ENCODE data around the gene GRIK2. TPM values are rescaled to one million over a fixed set of nuclear protein-coding genes. Genes with fewer than 3 reads are reported as not detected.

Gene GRIK2
- total RNA-seq, 3 donors from 2014 or later (not counting 1 experiment from before 2014, with no cell fraction given), result not detected

- Histone ChIP-seq H3K36me3 (ENCODE audit: control insufficient read depth, insufficient read depth, low read length) (no peaks in the 10 kb centered on the region), H3K4me3 (ENCODE audit: low read length) (no peak overlapping the region), H3K27ac (ENCODE audit: low read length) (no peak overlapping the region), H3K4me1 (ENCODE audit: control insufficient read depth, insufficient read depth, low read length) (no peaks in the 10 kb centered on the region), H3K9me3 (ENCODE audit: control insufficient read depth, insufficient read depth, low read length) (no peaks in the 10 kb centered on the region), H3K27me3 (ENCODE audit: control insufficient read depth, insufficient read depth, low read length) (no peaks in the 10 kb centered on the region)
- no peak overlapping the region for H3K4me3 Mint-ChIP-seq
- no peaks in the 10 kb centered on the region for H3K36me3 Mint-ChIP-seq
- H3K4me1 Mint-ChIP-seq, result no peaks in the 10 kb centered on the region
- ATAC-seq (no peak), DNase-seq (no peak)
- no peaks in the 10 kb centered on the region for H3K27me3 Mint-ChIP-seq (ENCODE audit: low read depth in 2 of 2)
- no peak for TF ChIP-seq CTCF (IDR thresholded peaks at IDR 0.05)
- H3K27ac Mint-ChIP-seq, result no peak overlapping the region
- intact Hi-C loops (cut with micrococcal nuclease), result no loop called here
- H3K9me3 Mint-ChIP-seq, result peaks cover 5 to 17% of the 10 kb centered on the region in 2 donors
Measured at GRCh38 chr6:101747160-101747559, 353.7 kb downstream of the GRIK2 start.

- no peaks in the 10 kb centered on the region for H3K27me3 ChIP-seq (ENCODE audit: control insufficient read depth, insufficient read depth, low read length)
- Mint-ChIP-seq H3K27me3 (ENCODE audit: low read depth in 2 of 2) (no peaks in the 10 kb centered on the region), H3K4me1 (no peaks in the 10 kb centered on the region), H3K36me3 (no peaks in the 10 kb centered on the region), H3K27ac (no peak overlapping the region), H3K4me3 (no peak overlapping the region), H3K9me3 (peaks cover 5 to 15% of the 10 kb centered on the region in 2 donors)
- H3K4me3 ChIP-seq (ENCODE audit: low read length), result no peak overlapping the region
- ATAC-seq (no peak), DNase-seq (no peak)
- H3K9me3 ChIP-seq (ENCODE audit: control insufficient read depth, insufficient read depth, low read length), result no peaks in the 10 kb centered on the region
- no peak for TF ChIP-seq CTCF (IDR thresholded peaks at IDR 0.05)
- intact Hi-C loops (cut with micrococcal nuclease), result no loop called here
- H3K27ac ChIP-seq (ENCODE audit: low read length), result no peak overlapping the region
- 8% methylated on average over 1 of the region's 1 CpG for WGBS (ENCODE audit: insufficient coverage)
- H3K36me3 ChIP-seq (ENCODE audit: control insufficient read depth, insufficient read depth, low read length), result no peaks in the 10 kb centered on the region
- no peaks in the 10 kb centered on the region for H3K4me1 ChIP-seq (ENCODE audit: control insufficient read depth, insufficient read depth, low read length)
Measured at GRCh38 chr6:101747716-101748115, 354.2 kb downstream of the GRIK2 start.

GRCh38 chr6:101755931-101756330 is 362.4 kb downstream of the GRIK2 start:
- Mint-ChIP-seq H3K27me3 (ENCODE audit: low read depth in 2 of 2) (no peaks in the 10 kb centered on the region), H3K27ac (no peak overlapping the region), H3K9me3 (peaks cover 4% of the 10 kb centered on the region in 2 donors), H3K36me3 (no peaks in the 10 kb centered on the region), H3K4me1 (no peaks in the 10 kb centered on the region), H3K4me3 (no peak overlapping the region)
- H3K27me3 ChIP-seq (ENCODE audit: control insufficient read depth, insufficient read depth, low read length), result no peaks in the 10 kb centered on the region
- H3K9me3 ChIP-seq (ENCODE audit: control insufficient read depth, insufficient read depth, low read length), result no peaks in the 10 kb centered on the region
- no peak for ATAC-seq
- H3K4me3 ChIP-seq (ENCODE audit: low read length), result no peak overlapping the region
- WGBS (ENCODE audit: insufficient coverage), result no CpG with 5 or more reads among the region's 1 CpG
- no peaks in the 10 kb centered on the region for H3K36me3 ChIP-seq (ENCODE audit: control insufficient read depth, insufficient read depth, low read length)
- no peak for TF ChIP-seq CTCF (IDR thresholded peaks at IDR 0.05)
- H3K4me1 ChIP-seq (ENCODE audit: control insufficient read depth, insufficient read depth, low read length), result no peaks in the 10 kb centered on the region
- DNase-seq, result no peak
- H3K27ac ChIP-seq (ENCODE audit: low read length), result no peak overlapping the region
- intact Hi-C loops (cut with micrococcal nuclease), result no loop called here

- Histone ChIP-seq H3K36me3 (ENCODE audit: control insufficient read depth, insufficient read depth, low read length) (no peaks in the 10 kb centered on the region), H3K9me3 (ENCODE audit: control insufficient read depth, insufficient read depth, low read length) (no peaks in the 10 kb centered on the region), H3K4me1 (ENCODE audit: control insufficient read depth, insufficient read depth, low read length) (no peaks in the 10 kb centered on the region), H3K27ac (ENCODE audit: low read length) (no peak overlapping the region), H3K4me3 (ENCODE audit: low read length) (no peak overlapping the region), H3K27me3 (ENCODE audit: control insufficient read depth, insufficient read depth, low read length) (no peaks in the 10 kb centered on the region)
- no peaks in the 10 kb centered on the region for H3K27me3 Mint-ChIP-seq (ENCODE audit: low read depth in 2 of 2)
- TF ChIP-seq CTCF (IDR thresholded peaks at IDR 0.05), result no peak
- ATAC-seq, result no peak
- no peaks in the 10 kb centered on the region for H3K36me3 Mint-ChIP-seq
- no peak overlapping the region for H3K4me3 Mint-ChIP-seq
- WGBS (ENCODE audit: insufficient coverage), result no CpG with 5 or more reads among the region's 1 CpG
- intact Hi-C loops (cut with micrococcal nuclease), result no loop called here
- H3K4me1 Mint-ChIP-seq, result no peaks in the 10 kb centered on the region
- peaks cover 4 to 6% of the 10 kb centered on the region in 2 donors for H3K9me3 Mint-ChIP-seq
- DNase-seq, result no peak
- H3K27ac Mint-ChIP-seq, result no peak overlapping the region
Measured at GRCh38 chr6:101758368-101758767, 364.9 kb downstream of the GRIK2 start.

Data from natural killer cell (primary cell).